ENCODE data around the gene LRRC34.
A peak's percentile ranks its signal among the peaks of the same experiment; 100 is the strongest.

The LRRC34 gene

GRCh38 chr3:169813757-169814517 lies 1.2 kb upstream of the LRRC34 start:
- peak; percentile 85 to 88 for DNase-seq

- peak; percentile 4 to 20 for DNase-seq
Measured at GRCh38 chr3:169813278-169813677, 574 bp upstream of the LRRC34 start.

GRCh38 chr3:169811631-169812331 lies 923 bp downstream of the LRRC34 start:
- peak in 1 of 2 donors; percentile 22 for DNase-seq

GRCh38 chr3:169809230-169809795 lies 3.4 kb downstream of the LRRC34 start:
- no peak for DNase-seq

DNA sequence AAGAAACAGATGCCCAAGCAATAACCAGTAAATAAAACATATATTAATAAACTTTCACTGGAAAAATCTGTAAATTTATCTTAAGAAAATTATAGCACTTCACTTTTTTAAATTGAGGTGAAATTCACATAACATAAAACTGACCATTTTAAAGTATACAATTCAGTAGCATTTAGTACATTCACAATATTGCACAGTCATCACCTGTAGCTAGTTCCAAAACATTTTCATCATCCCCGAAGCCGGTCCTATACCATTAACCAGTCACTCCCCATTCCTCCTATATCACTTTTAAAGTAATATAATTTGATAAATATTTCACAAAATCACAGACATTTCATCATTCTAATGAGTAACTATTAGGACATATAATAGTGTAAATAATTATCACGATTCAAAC lies 8.0 kb downstream of the LRRC34 start:
- no peak for DNase-seq

DNA sequence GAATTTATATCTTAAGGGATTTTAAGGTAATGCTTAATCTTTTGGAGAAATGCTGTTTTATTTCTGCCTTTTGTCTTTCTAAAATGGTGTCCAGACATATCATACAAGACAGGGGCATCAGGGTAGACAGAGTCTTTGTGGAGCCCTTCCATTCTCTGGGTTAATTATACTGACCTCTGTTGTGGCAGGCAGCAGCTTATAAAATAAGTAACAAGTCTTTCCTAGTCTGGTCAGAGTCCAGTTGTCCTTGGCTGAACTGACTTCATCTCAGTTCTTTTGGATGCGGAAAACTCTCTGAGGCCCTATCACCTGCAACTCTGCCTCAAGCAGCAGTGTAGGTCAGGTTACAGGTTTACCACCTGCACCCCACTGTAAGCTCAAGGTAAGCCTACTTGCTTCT lies 20.3 kb downstream of the LRRC34 start:
- DNase-seq: no peak

DNA sequence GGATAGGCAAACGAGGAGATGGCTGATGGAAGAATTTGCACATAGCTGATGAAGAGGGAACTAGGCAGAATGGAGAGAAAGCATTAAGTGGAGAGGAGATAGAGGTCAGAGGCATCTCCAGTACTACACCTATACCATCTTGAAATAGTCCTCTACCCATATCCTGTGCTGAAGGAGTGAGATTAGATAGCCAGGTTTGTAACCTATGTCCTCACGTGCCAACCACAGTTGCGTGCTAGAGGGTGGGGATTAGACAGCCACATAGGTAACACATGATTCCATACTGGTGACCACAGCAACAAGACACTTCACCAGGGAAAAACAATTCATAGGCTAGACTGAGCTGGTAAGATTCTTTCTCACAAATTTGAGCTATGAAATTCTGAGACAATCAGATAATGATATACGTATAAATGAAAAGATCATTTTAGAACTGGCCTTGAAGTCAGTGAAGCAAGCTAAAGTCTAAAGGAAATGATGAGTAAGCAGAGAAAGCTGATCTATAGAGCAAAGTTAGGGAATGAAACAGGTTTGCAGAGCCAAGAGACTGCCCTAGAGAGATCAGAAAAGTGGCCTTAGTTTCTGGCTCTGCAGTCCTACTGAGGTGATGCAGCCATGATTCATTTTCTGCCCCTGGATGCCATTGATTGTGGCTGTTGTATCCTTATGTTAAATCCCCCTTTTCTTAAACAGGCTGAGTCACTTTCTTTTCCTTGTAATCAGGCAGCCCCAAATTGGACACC lies 21.8 kb downstream of the LRRC34 start:
- no peak for DNase-seq

GRCh38 chr3:169790219-169790618 lies 22.5 kb downstream of the LRRC34 start:
- no peak for DNase-seq

DNA sequence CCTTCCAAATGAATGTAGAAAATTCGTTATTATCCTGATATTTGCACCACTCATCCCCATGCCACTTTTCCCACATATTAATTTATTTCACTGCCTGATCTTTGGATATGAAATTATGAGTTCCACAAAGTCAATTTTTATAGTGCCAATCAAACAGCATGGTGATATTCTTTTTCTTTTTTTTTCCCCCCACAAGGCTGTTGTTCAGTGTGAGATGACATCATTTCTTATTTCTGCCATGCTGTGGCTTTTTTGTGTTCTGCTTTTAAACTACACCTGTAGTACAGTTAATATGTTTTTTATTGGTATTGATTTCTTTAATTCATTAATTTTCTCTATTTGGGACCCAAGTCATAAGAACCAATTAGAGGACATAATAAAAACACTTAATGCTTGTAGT lies 24.9 kb downstream of the LRRC34 start:
- no peak for DNase-seq

- DNase-seq: no peak
Measured at GRCh38 chr3:169787120-169787519, 25.6 kb downstream of the LRRC34 start.

DNA sequence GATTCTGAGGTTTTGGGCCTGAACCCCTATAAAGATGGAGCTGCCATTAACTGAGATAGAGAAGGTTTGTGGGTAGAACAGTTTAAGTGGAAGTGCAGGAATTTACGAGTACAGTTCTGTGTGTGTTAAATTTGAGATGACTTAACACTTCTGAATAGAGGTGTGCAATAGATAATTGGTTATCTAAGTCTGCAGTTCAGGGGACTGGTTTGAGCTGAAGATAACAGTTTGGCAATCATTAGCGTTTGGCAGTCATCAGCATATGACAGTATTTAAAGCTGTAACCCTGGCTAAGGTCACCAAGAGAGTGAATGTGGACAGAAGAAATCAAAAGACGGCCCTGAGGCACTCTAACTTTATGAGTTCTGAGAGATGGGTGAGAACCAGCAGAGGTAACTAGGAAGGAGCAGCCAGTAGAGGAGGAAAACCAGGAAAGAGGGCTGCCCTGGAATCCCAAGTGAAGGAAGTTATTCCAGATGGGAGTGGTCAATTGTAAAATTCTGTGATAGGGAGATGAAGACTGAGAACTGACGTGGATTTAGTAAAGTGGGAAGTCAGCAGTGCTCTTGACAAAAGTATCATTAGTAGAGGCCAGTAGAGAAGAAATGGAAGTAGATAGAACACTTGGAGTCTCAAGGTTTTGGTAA lies 31.4 kb downstream of the LRRC34 start:
- no peak for DNase-seq

- DNase-seq: peak in 1 of 2 donors; percentile 30
Measured at GRCh38 chr3:169780742-169781141, 32.0 kb downstream of the LRRC34 start.

DNA sequence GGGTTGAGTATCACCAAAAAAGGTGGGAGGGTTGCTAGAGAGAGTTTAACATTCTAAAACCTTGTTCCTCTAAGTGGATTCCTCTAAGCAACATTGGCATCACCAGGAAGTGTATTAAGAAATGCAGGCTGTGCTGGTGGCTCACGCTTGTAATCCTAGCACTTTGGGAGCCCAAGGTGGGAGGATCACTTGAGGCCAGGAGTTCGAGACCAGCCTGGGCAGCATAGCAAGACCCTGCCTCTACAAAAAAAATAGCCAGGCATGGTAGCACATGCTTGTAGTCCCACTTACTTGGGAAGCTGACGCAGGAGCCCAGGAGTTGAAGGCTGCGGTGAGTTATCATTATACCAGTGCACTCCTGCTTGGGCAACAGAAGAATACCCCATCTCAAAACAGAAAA lies 34.9 kb downstream of the LRRC34 start:
- DNase-seq: no peak

- DNase-seq: no peak
Measured at GRCh38 chr3:169774186-169774585, 38.5 kb downstream of the LRRC34 start.

DNA sequence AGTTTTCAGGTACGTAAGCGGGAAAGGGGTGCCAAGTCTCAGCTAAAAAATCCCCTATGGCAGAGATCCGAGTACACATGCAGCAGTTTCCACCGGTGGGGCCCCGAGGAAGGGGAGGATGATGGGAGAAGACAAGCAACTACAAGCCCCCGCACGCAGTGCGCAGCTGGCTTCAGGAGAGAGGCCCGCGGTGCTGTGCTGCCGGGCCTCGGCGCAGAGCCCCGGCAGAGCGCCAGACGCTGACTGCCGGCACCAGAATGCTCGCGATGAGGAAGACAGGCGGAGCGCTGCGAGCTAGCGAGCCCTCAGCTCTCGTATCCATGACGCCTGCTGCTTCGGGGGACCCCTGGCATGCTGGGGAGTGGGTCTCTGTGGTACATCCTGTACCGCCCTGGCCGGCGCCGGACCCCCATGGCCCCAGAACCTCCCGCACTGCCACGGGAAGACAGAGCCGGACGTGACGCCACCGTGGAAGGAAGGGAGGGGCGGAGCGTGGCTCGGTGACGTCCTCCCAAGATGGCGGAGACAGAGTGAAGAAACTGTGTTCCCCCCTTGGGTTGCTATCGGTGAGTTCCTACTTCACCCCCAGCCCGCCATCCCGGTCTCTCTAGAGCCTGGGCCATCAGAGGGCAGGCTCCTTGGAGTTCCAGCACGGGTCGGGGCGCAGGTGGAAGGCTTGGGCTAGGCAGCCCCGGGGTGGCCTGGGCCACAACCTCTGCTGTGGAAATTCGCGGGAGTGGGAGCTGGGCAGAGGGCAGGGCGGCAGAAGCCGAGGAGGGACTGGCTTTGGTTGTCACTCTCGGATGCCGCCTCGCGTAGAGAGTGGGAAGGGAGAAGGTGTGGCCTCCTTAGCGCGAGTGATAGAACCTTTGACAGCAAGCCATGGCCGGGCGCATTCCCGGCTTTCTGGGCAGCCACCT lies 39.5 kb downstream of the LRRC34 start, which contains the start of gene MYNN:
TSS of gene MYNN (plus strand) at position 500 of the 920 bp plus-strand sequence. CDS start 900 bp downstream, outside the sequence.
- DNase-seq: peak; percentile 90 to 92

DNA sequence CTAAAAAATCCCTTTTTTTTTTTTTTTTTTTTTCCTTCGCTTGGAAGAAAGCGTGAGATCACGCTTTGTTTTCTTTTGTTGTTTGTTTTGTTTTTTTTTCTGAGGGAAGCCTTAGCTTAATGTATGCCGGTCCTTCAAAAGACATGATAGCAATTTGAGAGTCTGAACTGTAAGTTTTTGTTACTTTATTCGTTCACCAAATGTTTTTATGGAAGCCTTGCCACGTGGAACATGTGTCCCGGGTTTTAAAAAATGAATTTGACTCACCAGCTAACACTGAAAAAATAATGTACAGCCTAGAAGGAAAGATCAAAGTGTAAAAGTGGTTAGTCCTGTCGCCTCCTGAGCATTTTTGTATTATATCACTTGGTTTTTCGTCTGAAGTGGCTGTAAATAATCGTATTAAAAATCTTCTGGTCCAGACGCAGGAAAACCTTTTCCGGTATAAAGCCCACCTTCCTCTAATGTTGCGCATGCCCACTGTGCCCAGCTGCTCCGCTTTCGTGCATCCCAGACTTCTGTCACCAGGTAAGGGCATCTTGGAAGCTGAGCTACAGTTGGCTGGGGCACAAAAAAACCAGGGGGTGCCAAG lies 40.3 kb downstream of the LRRC34 start:
- DNase-seq: peak in 1 of 2 donors; percentile 68

DNA sequence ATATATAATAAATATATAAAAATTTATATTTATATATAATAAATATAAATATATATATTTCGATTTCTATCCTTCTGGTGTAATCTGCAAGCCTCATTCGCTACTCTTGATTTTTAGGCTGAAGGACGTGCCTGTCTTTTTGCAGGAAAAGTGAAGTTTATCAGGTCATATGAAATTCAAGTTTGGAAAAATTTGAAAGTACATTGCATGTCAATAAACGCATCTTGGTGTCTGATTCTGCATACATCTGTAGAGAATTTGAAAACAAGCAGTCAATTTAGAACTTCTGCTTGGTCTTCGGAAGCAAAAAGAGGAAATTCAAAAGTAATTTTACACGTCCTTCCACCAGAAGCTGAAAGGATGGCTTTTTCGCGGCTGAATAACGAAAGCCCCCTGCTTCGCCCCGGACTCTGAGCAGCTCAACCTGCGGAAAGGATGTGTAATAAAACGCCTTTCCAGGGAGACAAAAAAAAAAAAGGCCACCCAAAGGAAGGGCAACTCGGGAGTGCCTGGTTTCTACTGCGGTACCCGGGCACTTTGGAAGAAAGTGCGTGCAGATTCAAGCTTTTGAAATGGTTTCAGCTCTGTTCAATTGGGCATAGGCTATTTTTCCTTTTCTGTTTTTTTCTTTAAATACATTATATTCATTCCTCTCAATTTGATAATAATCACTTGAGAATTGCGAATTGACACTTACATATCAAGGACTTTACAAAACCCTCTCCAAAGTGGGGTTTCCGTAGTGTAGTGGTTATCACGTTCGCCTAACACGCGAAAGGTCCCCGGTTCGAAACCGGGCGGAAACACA lies 41.0 kb downstream of the LRRC34 start:
- DNase-seq: peak; percentile 66 to 93

DNA sequence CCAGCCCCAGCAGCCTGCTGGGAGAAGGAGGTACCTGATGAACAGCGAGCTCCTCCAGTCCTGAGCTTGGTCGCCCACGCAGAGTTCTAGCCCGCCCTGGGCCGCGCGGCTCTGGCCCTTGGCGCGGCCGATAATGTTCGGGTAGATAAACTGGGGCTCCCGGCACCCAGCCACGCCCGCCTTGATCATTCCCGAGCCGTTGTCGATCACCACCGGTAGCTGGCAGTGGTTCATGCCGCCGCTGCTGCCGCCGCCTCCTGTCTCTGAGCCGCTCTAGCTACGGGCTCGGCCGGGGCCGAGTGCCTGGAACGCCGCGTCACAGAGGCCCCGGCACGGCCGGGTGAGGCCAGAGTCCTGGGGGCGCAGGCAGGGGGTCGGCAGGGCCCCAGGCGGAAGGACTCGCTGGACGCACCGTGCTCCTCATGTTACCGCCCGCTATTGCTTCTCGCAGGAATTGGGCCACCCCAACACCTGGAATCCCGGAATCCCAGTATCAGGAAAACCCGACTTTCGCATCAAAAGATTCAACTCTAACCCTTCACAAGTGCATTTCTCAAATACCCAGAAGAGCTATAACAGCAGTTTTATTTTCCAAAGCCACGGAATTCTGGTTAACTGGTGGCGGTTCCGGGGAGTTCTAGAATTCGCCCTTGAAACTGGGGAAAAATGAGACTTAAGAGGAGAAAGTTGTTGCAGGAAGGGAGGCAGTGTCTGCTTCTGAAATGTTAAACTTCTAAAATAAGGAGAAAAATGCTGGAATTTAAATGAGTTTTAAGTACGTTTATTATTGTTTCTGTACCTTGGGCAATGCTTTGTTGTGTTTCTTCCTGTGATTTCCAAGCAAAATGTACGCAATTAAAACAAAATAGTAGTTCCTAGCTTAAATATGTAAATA lies 43.2 kb downstream of the LRRC34 start, which contains the start of gene ACTRT3:
TSS of gene ACTRT3 (minus strand) at position 275 of the 895 bp plus-strand sequence. CDS start at position 234, 41 bp downstream.
- peak; percentile 64 to 73 for DNase-seq

Measured in CD4-positive, alpha-beta T cell treated with Interferon alpha-2 for 1 hour (primary cell).